Type B pancreatic cell (in vitro differentiated cells): ENCODE results near the gene MON1A. TPM values are rescaled to one million over a fixed set of nuclear protein-coding genes. Genes with fewer than 3 reads are reported as not detected.

Experiments used
- DNase-seq: peaks from one replicate; pipeline ENCODE4 v3.0.0; 2021; ENCODE audit warnings: mixed read lengths; ENCODE audit not compliant: unreplicated experiment; ENCODE audit errors: extremely low spot score
- H3K27ac Mint-ChIP-seq: 2 replicates; pipeline ENCODE4 v1.8.0; 2021; ENCODE audit warnings: mild to moderate bottlenecking, mixed read lengths
- H3K27me3 Mint-ChIP-seq: 2 replicates; pipeline ENCODE4 v1.8.0; 2021; ENCODE audit warnings: mixed read lengths
- H3K36me3 Mint-ChIP-seq: 2 replicates; pipeline ENCODE4 v1.8.0; 2021; ENCODE audit warnings: mixed read lengths
- H3K4me1 Mint-ChIP-seq: one replicate; pipeline ENCODE4 v1.8.0; 2021; ENCODE audit warnings: mixed read lengths; ENCODE audit not compliant: unreplicated experiment
- H3K4me3 Mint-ChIP-seq: 2 replicates; pipeline ENCODE4 v1.8.0; 2021; ENCODE audit warnings: mild to moderate bottlenecking, mixed read lengths
- H3K9me3 Mint-ChIP-seq: 2 replicates; pipeline ENCODE4 v1.8.0; 2021; ENCODE audit warnings: mixed read lengths
- total RNA-seq: library from RNA; stranded (reverse); gene quantifications from 2 replicates; pipeline ENCODE4 v1.2.1, GENCODE V29; 2021; ENCODE audit warnings: low replicate concordance
- TF ChIP-seq, protein P1 (sequence below): fragments of 200-600 bp; sonication (generic); conservative IDR thresholded peaks from 2 replicates; pipeline ENCODE4 v1.5.0; 2021; ENCODE audit warnings: antibody characterized with exemption, mild to moderate bottlenecking

The MON1A gene
- total RNA-seq, 1 donor from 2014 or later: 8.8 TPM

DNA sequence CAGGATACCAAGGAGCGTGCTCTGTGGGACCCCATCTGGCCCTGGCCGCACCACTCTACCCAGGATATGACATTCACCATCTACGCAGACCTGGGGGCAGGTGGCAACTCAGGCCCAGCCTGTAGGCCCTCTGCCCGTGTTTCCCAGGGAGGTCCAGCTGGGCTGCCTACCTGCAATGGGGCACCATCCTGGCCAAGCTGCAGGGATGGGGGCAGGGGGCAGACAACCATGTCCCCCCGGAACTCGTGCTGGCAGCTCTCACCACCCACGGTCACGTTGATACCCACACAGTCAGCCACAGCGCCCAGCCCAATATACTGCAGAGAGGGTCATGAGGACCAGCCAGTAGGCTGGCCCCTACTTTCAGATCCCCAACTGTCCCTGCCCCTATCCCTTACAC, 33.8 kb downstream of the MON1A start:
- H3K27me3 Mint-ChIP-seq: no peaks in the 10 kb centered on the region

GRCh38 chr3:49889296-49889695, 40.3 kb downstream of the MON1A start:
- Mint-ChIP-seq H3K27me3 (no peaks in the 10 kb centered on the region), H3K4me3 (no peak overlapping the region), H3K36me3 (no peaks in the 10 kb centered on the region), H3K4me1 (peaks cover 7% of the 10 kb centered on the region), H3K27ac (no peak overlapping the region), H3K9me3 (no peaks in the 10 kb centered on the region)
- TF ChIP-seq, protein P1, sequence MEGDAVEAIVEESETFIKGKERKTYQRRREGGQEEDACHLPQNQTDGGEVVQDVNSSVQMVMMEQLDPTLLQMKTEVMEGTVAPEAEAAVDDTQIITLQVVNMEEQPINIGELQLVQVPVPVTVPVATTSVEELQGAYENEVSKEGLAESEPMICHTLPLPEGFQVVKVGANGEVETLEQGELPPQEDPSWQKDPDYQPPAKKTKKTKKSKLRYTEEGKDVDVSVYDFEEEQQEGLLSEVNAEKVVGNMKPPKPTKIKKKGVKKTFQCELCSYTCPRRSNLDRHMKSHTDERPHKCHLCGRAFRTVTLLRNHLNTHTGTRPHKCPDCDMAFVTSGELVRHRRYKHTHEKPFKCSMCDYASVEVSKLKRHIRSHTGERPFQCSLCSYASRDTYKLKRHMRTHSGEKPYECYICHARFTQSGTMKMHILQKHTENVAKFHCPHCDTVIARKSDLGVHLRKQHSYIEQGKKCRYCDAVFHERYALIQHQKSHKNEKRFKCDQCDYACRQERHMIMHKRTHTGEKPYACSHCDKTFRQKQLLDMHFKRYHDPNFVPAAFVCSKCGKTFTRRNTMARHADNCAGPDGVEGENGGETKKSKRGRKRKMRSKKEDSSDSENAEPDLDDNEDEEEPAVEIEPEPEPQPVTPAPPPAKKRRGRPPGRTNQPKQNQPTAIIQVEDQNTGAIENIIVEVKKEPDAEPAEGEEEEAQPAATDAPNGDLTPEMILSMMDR: no peak
- no peak for DNase-seq

More for the DNA sequence above, 33.8 kb downstream of the MON1A start:
- Mint-ChIP-seq H3K27ac (no peak overlapping the region), H3K36me3 (no peaks in the 10 kb centered on the region), H3K4me3 (no peak overlapping the region), H3K9me3 (no peaks in the 10 kb centered on the region), H3K4me1 (no peaks in the 10 kb centered on the region)
- TF ChIP-seq, protein P1: no peak
- no peak for DNase-seq

- H3K36me3 Mint-ChIP-seq: no peaks in the 10 kb centered on the region
- peaks cover 12% of the 10 kb centered on the region for H3K4me1 Mint-ChIP-seq
- H3K27ac Mint-ChIP-seq: no peak overlapping the region
- DNase-seq: no peak
- no peaks in the 10 kb centered on the region for H3K9me3 Mint-ChIP-seq
- peaks cover 3% of the 10 kb centered on the region for H3K27me3 Mint-ChIP-seq
- H3K4me3 Mint-ChIP-seq: no peak overlapping the region
- TF ChIP-seq, protein P1: no peak
Observed at GRCh38 chr3:49886922-49887265, 42.7 kb downstream of the MON1A start.

- Mint-ChIP-seq H3K4me3 (no peak overlapping the region), H3K27me3 (peaks cover 3% of the 10 kb centered on the region), H3K36me3 (no peaks in the 10 kb centered on the region), H3K27ac (no peak overlapping the region), H3K4me1 (peaks cover 14% of the 10 kb centered on the region), H3K9me3 (no peaks in the 10 kb centered on the region)
- TF ChIP-seq, protein P1: no peak
- DNase-seq: no peak
Observed at GRCh38 chr3:49883998-49884397, 45.6 kb downstream of the MON1A start.

GRCh38 chr3:49882166-49882565, 47.4 kb downstream of the MON1A start:
- TF ChIP-seq, protein P1: no peak
- Mint-ChIP-seq H3K27ac (no peak overlapping the region), H3K4me3 (no peak overlapping the region)

More at GRCh38 chr3:49882166-49882565, 47.4 kb downstream of the MON1A start:
- no peaks in the 10 kb centered on the region for H3K9me3 Mint-ChIP-seq
- peaks cover 3% of the 10 kb centered on the region for H3K27me3 Mint-ChIP-seq
- H3K4me1 Mint-ChIP-seq: peaks cover 9% of the 10 kb centered on the region
- no peaks in the 10 kb centered on the region for H3K36me3 Mint-ChIP-seq
- no peak for DNase-seq
